ENCODE measurements around the gene RASSF4.

DNA sequence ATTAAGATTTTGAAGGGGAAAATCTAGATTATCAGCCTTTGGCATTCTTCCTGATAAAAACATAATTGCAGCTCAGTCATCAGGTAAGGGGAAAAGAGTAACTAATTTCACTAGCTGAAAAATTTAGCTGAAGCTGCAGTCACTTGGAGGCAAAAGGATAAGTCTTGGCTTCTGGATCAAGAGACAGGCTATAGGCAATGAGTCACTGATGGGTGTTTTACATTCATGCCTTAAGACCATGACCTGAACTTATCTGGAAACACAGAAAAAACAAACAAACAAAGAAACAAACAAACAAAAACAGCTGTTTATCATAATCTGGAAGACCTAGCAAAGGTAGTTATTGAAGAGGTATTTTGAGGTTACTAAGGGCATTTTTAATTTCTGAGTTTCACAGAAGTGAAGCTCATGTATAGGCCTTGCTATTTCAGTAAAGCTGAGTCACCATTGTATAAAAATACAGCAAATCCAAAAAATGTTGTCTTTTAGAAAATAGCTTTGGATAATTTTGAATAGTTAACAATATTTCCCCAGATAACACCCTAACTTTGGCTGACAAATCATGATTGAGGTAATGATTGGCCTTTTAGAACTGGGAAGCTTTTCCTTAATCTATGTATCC is 81.4 kb downstream of the RASSF4 start:
- TF ChIP-seq EZH2 (IDR thresholded peaks at IDR 0.05; ENCODE audit: insufficient read depth, low read length), result no peak
- TF ChIP-seq, protein P1, sequence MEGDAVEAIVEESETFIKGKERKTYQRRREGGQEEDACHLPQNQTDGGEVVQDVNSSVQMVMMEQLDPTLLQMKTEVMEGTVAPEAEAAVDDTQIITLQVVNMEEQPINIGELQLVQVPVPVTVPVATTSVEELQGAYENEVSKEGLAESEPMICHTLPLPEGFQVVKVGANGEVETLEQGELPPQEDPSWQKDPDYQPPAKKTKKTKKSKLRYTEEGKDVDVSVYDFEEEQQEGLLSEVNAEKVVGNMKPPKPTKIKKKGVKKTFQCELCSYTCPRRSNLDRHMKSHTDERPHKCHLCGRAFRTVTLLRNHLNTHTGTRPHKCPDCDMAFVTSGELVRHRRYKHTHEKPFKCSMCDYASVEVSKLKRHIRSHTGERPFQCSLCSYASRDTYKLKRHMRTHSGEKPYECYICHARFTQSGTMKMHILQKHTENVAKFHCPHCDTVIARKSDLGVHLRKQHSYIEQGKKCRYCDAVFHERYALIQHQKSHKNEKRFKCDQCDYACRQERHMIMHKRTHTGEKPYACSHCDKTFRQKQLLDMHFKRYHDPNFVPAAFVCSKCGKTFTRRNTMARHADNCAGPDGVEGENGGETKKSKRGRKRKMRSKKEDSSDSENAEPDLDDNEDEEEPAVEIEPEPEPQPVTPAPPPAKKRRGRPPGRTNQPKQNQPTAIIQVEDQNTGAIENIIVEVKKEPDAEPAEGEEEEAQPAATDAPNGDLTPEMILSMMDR (IDR thresholded peaks at IDR 0.05; ENCODE audit: insufficient read depth, low read depth, low read length), result no peak

All from astrocyte (in vitro differentiated cells and primary cell).